CD4-positive, alpha-beta T cell treated with Interleukin-17A for 1 hour (primary cell): Measurements from ENCODE around the gene GRAMD4.
A peak's percentile ranks its signal among the peaks of the same experiment; 100 is the strongest.
"Not testable (repeated sequence)": the region's sequence is repeated elsewhere in the genome, so short reads cannot be mapped to it uniquely, and the experiment has no call there.

Source experiments
- DNase-seq: peaks from one replicate; pipeline ENCODE4 v3.0.0-alpha.2; 2020

GRAMD4 gene

GRCh38 chr22:46622081-46622521 is 1.9 kb downstream of the GRAMD4 start:
- no peak for DNase-seq

GRCh38 chr22:46625113-46625842 is 5.1 kb downstream of the GRAMD4 start:
- no peak for DNase-seq

GRCh38 chr22:46625843-46626349 is 5.7 kb downstream of the GRAMD4 start:
- DNase-seq: no peak

GRCh38 chr22:46626356-46626755 is 6.2 kb downstream of the GRAMD4 start:
- DNase-seq: no peak

- DNase-seq: no peak
These were observed 7.0 kb downstream of the GRAMD4 start for GRCh38 chr22:46626911-46627805.

GRCh38 chr22:46627806-46628482 is 7.8 kb downstream of the GRAMD4 start:
- no peak for DNase-seq

- no peak for DNase-seq
These were observed 8.6 kb downstream of the GRAMD4 start for GRCh38 chr22:46628756-46629155.

- no peak for DNase-seq
These were observed 9.1 kb downstream of the GRAMD4 start for GRCh38 chr22:46629291-46629690.

GRCh38 chr22:46631113-46631512 is 10.9 kb downstream of the GRAMD4 start:
- DNase-seq: no peak

GRCh38 chr22:46632646-46633249 is 12.6 kb downstream of the GRAMD4 start:
- DNase-seq: no peak

- DNase-seq: no peak
These were observed 13.2 kb downstream of the GRAMD4 start for GRCh38 chr22:46633334-46633890.

GRCh38 chr22:46634011-46634699 is 14.0 kb downstream of the GRAMD4 start:
- no peak for DNase-seq

GRCh38 chr22:46634973-46635685 is 14.9 kb downstream of the GRAMD4 start:
- not testable (repeated sequence) for DNase-seq

GRCh38 chr22:46635756-46636155 is 15.6 kb downstream of the GRAMD4 start:
- DNase-seq: no peak

GRCh38 chr22:46636221-46637002 is 16.2 kb downstream of the GRAMD4 start:
- no peak for DNase-seq

GRCh38 chr22:46637711-46638600 is 17.8 kb downstream of the GRAMD4 start:
- no peak for DNase-seq

GRCh38 chr22:46638601-46639431 is 18.6 kb downstream of the GRAMD4 start:
- DNase-seq: peak; percentile 11

- no peak for DNase-seq
These were observed 19.7 kb downstream of the GRAMD4 start for GRCh38 chr22:46639843-46640242.
